Epithelial cell of umbilical artery (primary cell): ENCODE measurements around the gene EFHD2. TPM values are rescaled to one million over a fixed set of nuclear protein-coding genes. Genes with fewer than 3 reads are reported as not detected.

Source experiments
- total RNA-seq: library from RNA; depleted of rRNA; stranded (reverse); fragments of >200 nt; gene quantifications from 2 replicates; pipeline ENCODE4 v1.2.3, GENCODE V29; 2014

The EFHD2 gene, protein sequence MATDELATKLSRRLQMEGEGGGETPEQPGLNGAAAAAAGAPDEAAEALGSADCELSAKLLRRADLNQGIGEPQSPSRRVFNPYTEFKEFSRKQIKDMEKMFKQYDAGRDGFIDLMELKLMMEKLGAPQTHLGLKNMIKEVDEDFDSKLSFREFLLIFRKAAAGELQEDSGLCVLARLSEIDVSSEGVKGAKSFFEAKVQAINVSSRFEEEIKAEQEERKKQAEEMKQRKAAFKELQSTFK
- 58.8 and 103 TPM in 2 replicates for total RNA-seq

DNA sequence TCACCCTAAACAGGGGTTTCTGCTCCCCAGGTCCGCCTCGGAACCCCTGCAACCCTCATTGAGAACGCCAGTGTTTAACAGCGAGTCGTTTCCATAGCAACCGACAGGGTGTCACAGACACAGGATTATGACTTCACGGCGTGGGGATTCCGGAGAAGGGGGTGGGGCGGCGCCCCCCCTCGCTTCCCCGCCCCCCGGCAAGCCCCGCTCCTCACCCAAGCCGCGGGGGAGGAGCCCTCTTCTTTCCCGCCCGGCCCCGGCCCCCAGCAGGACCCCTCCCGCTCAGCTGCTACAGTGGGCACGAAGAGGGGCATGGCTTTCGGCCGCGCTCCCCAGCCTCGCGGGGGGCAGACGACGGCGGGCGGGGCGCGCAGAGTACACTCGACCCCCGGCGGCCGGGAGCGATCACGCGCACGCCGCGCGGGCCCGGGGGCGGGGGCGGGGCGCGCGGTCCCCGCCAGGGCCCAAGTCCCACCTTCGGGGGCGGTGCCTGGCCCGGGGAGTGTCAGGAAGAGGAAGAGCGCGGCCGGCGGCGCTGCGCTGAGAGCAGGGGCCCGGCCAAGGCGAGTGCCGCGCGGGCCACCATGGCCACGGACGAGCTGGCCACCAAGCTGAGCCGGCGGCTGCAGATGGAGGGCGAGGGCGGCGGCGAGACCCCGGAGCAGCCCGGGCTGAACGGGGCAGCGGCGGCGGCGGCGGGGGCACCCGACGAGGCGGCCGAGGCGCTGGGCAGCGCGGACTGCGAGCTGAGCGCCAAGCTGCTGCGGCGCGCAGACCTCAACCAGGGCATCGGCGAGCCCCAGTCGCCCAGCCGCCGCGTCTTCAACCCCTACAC, at the start of gene EFHD2:
Gene EFHD2 (plus strand): TSS at position 501 of the 835 bp plus-strand sequence. CDS start 84 bp downstream, at position 585.

DNA sequence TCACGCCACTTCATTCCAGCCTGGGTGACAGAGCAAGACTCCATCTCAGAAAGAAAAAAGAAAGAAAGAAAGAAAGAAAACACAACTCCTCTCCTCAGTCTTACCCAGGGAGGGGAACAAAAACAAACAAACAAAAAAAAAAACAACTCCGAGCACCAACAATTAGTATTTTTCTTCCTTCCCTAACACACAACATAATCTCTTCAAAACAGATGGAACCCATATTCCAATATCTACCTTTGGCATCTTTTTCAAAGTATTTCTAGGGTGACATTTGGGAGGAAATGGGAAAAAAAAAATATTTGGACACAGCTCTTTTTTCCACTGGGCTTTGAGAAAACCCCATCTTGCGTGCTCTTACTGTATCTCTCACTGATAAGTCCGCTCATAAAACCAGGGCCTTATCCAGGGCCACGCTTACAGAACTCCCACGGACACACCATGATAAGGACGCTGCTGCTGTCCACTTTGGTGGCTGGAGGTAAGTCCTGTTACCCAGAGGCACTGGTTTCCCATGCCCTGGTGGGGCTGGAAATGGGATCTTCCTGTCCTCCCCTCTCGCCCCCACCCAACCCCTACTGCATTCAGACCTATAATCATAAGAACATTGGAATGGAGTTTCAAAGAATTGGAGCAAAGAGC, 46.7 kb downstream of the EFHD2 start, which contains the start of gene CELA2A:
Gene CELA2A (plus strand): TSS at position 420 of the 642 bp plus-strand sequence. CDS start 22 bp downstream, at position 442.

DNA sequence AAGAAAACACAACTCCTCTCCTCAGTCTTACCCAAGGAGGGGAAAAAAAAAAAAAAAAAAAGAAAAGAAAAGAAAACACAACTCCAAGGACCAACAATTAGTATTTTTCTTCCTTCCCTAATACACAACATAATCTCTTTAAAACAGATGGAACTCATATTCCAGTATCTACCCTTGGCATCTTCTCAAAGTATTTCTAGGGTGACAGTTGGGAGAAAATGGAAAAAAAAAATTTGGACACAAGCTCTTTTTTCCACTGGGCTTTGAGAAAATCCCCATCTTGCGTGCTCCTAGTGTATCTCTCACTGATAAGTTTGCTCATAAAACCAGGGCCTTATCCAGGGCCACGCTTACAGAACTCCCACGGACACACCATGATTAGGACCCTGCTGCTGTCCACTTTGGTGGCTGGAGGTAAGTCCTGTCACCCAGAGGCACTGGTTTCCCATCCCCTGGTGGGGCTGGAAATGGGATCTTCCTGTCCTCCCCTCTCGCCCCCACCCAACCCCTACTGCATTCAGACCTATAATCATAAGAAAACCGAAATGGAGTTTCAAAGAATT, 66.1 kb downstream of the EFHD2 start, which contains the start of gene CELA2B:
Gene CELA2B (plus strand): TSS at position 353 of the 563 bp plus-strand sequence. CDS start 22 bp downstream, at position 375.

Other genes starting within 250 kb of the EFHD2 start
- gene FHAD1, start 162.7 kb upstream of the EFHD2 start, total RNA-seq: under 0.01 and 0.91 TPM in 2 replicates
- not detected in 2 replicates for gene CTRC, start 28.6 kb downstream of the EFHD2 start, total RNA-seq
- not detected in 2 replicates for gene CELA2A, start 46.8 kb downstream of the EFHD2 start, total RNA-seq
- not detected in 2 replicates for gene CELA2B, start 66.2 kb downstream of the EFHD2 start, total RNA-seq
- gene CASP9, start 114.3 kb downstream of the EFHD2 start, total RNA-seq: 7.1 and 9.4 TPM in 2 replicates
- gene DNAJC16, start 117.0 kb downstream of the EFHD2 start, total RNA-seq: 9.7 and 10.0 TPM in 2 replicates
- gene AGMAT, start 175.2 kb downstream of the EFHD2 start, total RNA-seq: 2.3 and 3.0 TPM in 2 replicates
- gene DDI2, start 207.6 kb downstream of the EFHD2 start, total RNA-seq: 13.2 and 15.3 TPM in 2 replicates